Endodermal cell (in vitro differentiated cells): ENCODE measurements around the gene PCDHGC4. TPM values are rescaled to one million over a fixed set of nuclear protein-coding genes. Genes with fewer than 3 reads are reported as not detected.

ENCODE experiments used
- DNase-seq: peaks from one replicate; pipeline ENCODE4 v3.0.0-alpha.2; 2017
- H3K27ac ChIP-seq: 2 replicates; pipeline ENCODE4 v1.5.1; 2013; ENCODE audit warnings: mild to moderate bottlenecking, low read depth, low read length, moderate library complexity
- H3K27me3 ChIP-seq: 2 replicates; pipeline ENCODE4 v1.6.1; 2013; ENCODE audit warnings: mild to moderate bottlenecking, low read length, moderate library complexity; ENCODE audit not compliant: insufficient read depth, control insufficient read depth, poor library complexity, severe bottlenecking
- H3K36me3 ChIP-seq: 2 replicates; pipeline ENCODE4 v1.7.0; 2013; ENCODE audit warnings: mild to moderate bottlenecking, low read length, moderate library complexity; ENCODE audit not compliant: control insufficient read depth, insufficient read depth
- H3K4me1 ChIP-seq: one replicate; pipeline ENCODE4 v1.7.0; 2013; ENCODE audit warnings: low read length; ENCODE audit not compliant: control insufficient read depth, insufficient read depth
- H3K4me3 ChIP-seq: 2 replicates; pipeline ENCODE4 v1.5.1; 2013; ENCODE audit warnings: mild to moderate bottlenecking, low read length, moderate library complexity
- H3K9ac ChIP-seq: 2 replicates; pipeline ENCODE4 v1.6.1; 2013; ENCODE audit warnings: mild to moderate bottlenecking, low read length, moderate library complexity; ENCODE audit not compliant: poor library complexity, severe bottlenecking; ENCODE audit errors: extremely low read depth
- H3K9me3 ChIP-seq: 2 replicates; pipeline ENCODE4 v1.6.1; 2013; ENCODE audit warnings: mild to moderate bottlenecking, low read length, moderate library complexity; ENCODE audit not compliant: control insufficient read depth
- H3K27ac Mint-ChIP-seq: 2 replicates; pipeline ENCODE4 v1.8.0; 2020; ENCODE audit warnings: mixed read lengths
- H3K27me3 Mint-ChIP-seq: 2 replicates; pipeline ENCODE4 v1.8.0; 2021; ENCODE audit warnings: mild to moderate bottlenecking, mixed read lengths; ENCODE audit not compliant: insufficient read depth
- H3K36me3 Mint-ChIP-seq: 2 replicates; pipeline ENCODE4 v1.8.0; 2020; ENCODE audit warnings: low read depth, mixed read lengths
- H3K4me1 Mint-ChIP-seq: 2 replicates; pipeline ENCODE4 v1.8.0; 2020; ENCODE audit warnings: mixed read lengths
- H3K4me3 Mint-ChIP-seq: 2 replicates; pipeline ENCODE4 v1.8.0; 2020; ENCODE audit warnings: mild to moderate bottlenecking, moderate library complexity, mixed read lengths
- H3K9me3 Mint-ChIP-seq: 2 replicates; pipeline ENCODE4 v1.8.0; 2020; ENCODE audit warnings: mild to moderate bottlenecking, mixed read lengths
- whole genome bisulfite sequencing, 2 experiments: methylation state at CpG; one replicate each; pipeline versions ENCODE4 v1.1.5 to v1.1.7; 2013; ENCODE audit warnings: missing lambda C conversion rate in 2 of 2, mixed read lengths in 1 of 2; ENCODE audit not compliant: insufficient coverage in 1 of 2, insufficient read length in 1 of 2; 5-methylcytosine and 5-hydroxymethylcytosine counted together
- total RNA-seq, 2 donors: library from RNA; stranded (reverse); fragmentation: NEBNext Ultra II Directional in 1 of 2; extraction: Animal tissue kit (Norgen Biotek cat#: 25700) in 1 of 2; gene quantifications; 2 replicates in 1 of 2; 3 replicates in 1 of 2; pipeline ENCODE4 v1.2.1, GENCODE V29; 2021
- TF ChIP-seq, protein P1 (sequence below): fragments of 200-600 bp; sonication (generic); conservative IDR thresholded peaks from 2 replicates; pipeline ENCODE4 v1.5.0; 2021; ENCODE audit warnings: antibody characterized with exemption, mild to moderate bottlenecking

PCDHGC4 gene
- total RNA-seq, 2 donors from 2014 or later: 2.6 to 3.0 TPM

DNA sequence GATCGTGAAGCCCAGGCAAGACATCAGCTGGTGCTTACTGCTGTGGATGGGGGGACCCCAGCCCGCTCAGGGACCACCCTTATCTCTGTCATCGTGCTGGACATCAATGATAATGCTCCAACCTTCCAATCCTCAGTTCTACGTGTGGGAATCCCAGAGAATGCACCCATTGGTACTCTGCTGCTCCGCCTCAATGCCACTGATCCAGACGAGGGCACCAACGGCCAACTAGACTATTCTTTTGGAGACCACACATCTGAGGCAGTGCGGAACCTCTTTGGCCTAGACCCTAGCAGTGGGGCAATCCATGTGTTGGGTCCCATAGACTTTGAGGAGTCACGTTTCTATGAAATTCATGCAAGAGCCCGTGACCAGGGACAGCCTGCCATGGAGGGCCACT lies 5.0 kb downstream of the PCDHGC4 start:
- Histone ChIP-seq H3K27me3 (peaks cover 14% of the 10 kb centered on the region), H3K27ac (no peak overlapping the region), H3K4me1 (peaks cover 12% of the 10 kb centered on the region), H3K9me3 (no peaks in the 10 kb centered on the region), H3K36me3 (no peaks in the 10 kb centered on the region), H3K4me3 (no peak overlapping the region), H3K9ac (no peak overlapping the region)
- H3K27ac Mint-ChIP-seq: no peak overlapping the region
- H3K9me3 Mint-ChIP-seq: no peaks in the 10 kb centered on the region
- peaks cover 19% of the 10 kb centered on the region for H3K4me1 Mint-ChIP-seq
- TF ChIP-seq, protein P1, sequence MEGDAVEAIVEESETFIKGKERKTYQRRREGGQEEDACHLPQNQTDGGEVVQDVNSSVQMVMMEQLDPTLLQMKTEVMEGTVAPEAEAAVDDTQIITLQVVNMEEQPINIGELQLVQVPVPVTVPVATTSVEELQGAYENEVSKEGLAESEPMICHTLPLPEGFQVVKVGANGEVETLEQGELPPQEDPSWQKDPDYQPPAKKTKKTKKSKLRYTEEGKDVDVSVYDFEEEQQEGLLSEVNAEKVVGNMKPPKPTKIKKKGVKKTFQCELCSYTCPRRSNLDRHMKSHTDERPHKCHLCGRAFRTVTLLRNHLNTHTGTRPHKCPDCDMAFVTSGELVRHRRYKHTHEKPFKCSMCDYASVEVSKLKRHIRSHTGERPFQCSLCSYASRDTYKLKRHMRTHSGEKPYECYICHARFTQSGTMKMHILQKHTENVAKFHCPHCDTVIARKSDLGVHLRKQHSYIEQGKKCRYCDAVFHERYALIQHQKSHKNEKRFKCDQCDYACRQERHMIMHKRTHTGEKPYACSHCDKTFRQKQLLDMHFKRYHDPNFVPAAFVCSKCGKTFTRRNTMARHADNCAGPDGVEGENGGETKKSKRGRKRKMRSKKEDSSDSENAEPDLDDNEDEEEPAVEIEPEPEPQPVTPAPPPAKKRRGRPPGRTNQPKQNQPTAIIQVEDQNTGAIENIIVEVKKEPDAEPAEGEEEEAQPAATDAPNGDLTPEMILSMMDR: no peak
- DNase-seq: no peak
- H3K36me3 Mint-ChIP-seq: peaks cover 22% of the 10 kb centered on the region
- WGBS, 2 experiments: 91 to 96% methylated on average over 7 to 10 of the region's 10 CpGs
- peaks cover 95% of the 10 kb centered on the region for H3K27me3 Mint-ChIP-seq
- no peak overlapping the region for H3K4me3 Mint-ChIP-seq

DNA sequence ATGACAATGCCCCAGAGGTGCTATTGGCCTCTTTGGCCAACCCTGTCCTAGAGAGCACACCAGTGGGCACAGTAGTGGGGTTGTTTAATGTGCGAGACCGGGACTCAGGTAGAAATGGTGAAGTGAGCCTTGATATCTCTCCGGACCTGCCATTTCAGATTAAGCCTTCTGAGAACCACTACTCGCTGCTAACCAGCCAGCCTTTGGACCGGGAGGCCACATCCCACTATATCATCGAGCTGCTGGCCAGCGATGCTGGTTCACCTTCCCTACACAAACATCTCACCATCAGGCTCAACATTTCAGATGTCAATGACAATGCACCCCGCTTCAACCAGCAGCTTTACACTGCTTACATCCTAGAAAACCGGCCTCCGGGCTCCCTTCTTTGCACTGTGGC lies 5.4 kb downstream of the PCDHGC4 start:
- H3K36me3 ChIP-seq: no peaks in the 10 kb centered on the region
- TF ChIP-seq, protein P1: no peak
- H3K9me3 ChIP-seq: no peaks in the 10 kb centered on the region
- Mint-ChIP-seq H3K27ac (no peak overlapping the region), H3K27me3 (peaks cover 91% of the 10 kb centered on the region), H3K36me3 (peaks cover 22% of the 10 kb centered on the region), H3K9me3 (no peaks in the 10 kb centered on the region), H3K4me1 (peaks cover 16% of the 10 kb centered on the region), H3K4me3 (no peak overlapping the region)
- no peak overlapping the region for H3K9ac ChIP-seq
- H3K27me3 ChIP-seq: peaks cover 13% of the 10 kb centered on the region
- H3K4me3 ChIP-seq: no peak overlapping the region
- peak; percentile 36 for DNase-seq
- 93 to 98% methylated on average over 8 to 10 of the region's 10 CpGs for WGBS, 2 experiments
- no peak overlapping the region for H3K27ac ChIP-seq
- H3K4me1 ChIP-seq: peaks cover 14% of the 10 kb centered on the region

DNA sequence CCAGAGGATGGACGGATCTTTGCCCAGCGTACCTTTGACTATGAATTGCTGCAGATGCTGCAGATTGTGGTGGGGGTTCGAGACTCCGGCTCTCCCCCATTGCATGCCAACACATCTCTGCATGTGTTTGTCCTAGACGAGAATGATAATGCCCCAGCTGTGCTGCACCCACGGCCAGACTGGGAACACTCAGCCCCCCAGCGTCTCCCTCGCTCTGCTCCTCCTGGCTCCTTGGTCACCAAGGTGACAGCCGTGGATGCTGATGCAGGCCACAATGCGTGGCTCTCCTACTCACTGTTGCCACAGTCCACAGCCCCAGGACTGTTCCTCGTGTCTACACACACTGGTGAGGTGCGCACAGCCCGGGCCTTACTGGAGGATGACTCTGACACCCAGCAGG lies 5.9 kb downstream of the PCDHGC4 start:
- WGBS, 2 experiments: 90 to 91% methylated on average over 5 to 13 of the region's 13 CpGs
- Histone ChIP-seq H3K4me1 (peaks cover 17% of the 10 kb centered on the region), H3K9ac (no peak overlapping the region), H3K36me3 (no peaks in the 10 kb centered on the region), H3K9me3 (no peaks in the 10 kb centered on the region), H3K27ac (no peak overlapping the region), H3K27me3 (peaks cover 8% of the 10 kb centered on the region), H3K4me3 (no peak overlapping the region)
- Mint-ChIP-seq H3K27ac (no peak overlapping the region), H3K4me1 (peaks cover 16% of the 10 kb centered on the region), H3K27me3 (peaks cover 86% of the 10 kb centered on the region), H3K9me3 (no peaks in the 10 kb centered on the region), H3K36me3 (peaks cover 22% of the 10 kb centered on the region), H3K4me3 (no peak overlapping the region)
- TF ChIP-seq, protein P1: no peak
- no peak for DNase-seq
